ENCODE results near the gene PSMB3.

PSMB3 gene

DNA sequence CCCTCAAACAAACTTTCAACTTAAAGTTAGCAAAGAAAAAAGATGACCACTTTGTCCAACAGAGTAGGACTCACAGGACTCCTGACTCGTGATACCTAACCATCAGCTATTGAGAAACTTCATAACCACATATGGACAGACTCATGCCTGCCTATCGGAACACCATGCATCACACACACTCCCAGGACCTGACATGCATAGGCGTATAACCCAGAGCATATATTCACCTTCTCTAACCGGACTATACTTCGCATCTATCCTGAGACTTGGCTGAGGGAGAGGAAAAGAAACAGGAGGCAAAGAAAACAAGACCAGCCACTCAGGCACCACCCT is 44.6 kb downstream of the PSMB3 start:
- peaks cover 20% of the 10 kb centered on the region; the same call in 1 of the 2 replicates for H3K4me1 ChIP-seq (ENCODE audit: low read length)
- H4K20me1 ChIP-seq (ENCODE audit: insufficient read depth, low read length) = no peaks in the 10 kb centered on the region
- no peak for DNase-seq
- H3K4me2 ChIP-seq (ENCODE audit: low read depth, low read length) = 0 out of 2 replicates have a peak overlapping the region, but pooled peaks have one; percentile 95
- H3K79me2 ChIP-seq (ENCODE audit: low read length) = peaks cover 58% of the 10 kb centered on the region
- no peaks in the 10 kb centered on the region for H3K9me2 ChIP-seq (replicated peaks; ENCODE audit: insufficient read depth, low read length)
- H3K4me3 ChIP-seq (ENCODE audit: low read length) = no peak overlapping the region
- no peaks in the 10 kb centered on the region for H3K9me3 ChIP-seq (replicated peaks; ENCODE audit: insufficient read depth, low read length)
- peaks cover 4% of the 10 kb centered on the region; the same call in 1 of the 2 replicates for H3K36me3 ChIP-seq (replicated peaks; ENCODE audit: insufficient read depth, low read length)
- H2AFZ ChIP-seq (ENCODE audit: low read length) = no peak overlapping the region
- peaks cover 18% of the 10 kb centered on the region for H3F3A ChIP-seq (ENCODE audit: insufficient read depth, low read length)
- TF ChIP-seq, protein P1, sequence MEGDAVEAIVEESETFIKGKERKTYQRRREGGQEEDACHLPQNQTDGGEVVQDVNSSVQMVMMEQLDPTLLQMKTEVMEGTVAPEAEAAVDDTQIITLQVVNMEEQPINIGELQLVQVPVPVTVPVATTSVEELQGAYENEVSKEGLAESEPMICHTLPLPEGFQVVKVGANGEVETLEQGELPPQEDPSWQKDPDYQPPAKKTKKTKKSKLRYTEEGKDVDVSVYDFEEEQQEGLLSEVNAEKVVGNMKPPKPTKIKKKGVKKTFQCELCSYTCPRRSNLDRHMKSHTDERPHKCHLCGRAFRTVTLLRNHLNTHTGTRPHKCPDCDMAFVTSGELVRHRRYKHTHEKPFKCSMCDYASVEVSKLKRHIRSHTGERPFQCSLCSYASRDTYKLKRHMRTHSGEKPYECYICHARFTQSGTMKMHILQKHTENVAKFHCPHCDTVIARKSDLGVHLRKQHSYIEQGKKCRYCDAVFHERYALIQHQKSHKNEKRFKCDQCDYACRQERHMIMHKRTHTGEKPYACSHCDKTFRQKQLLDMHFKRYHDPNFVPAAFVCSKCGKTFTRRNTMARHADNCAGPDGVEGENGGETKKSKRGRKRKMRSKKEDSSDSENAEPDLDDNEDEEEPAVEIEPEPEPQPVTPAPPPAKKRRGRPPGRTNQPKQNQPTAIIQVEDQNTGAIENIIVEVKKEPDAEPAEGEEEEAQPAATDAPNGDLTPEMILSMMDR (IDR thresholded peaks at IDR 0.05; ENCODE audit: low read length) = no peak
- TF ChIP-seq EZH2 (optimal IDR thresholded peaks at IDR 0.05; ENCODE audit: low read depth, low read length) (no peak), EZH2phosphoT487 (IDR thresholded peaks at IDR 0.05; ENCODE audit: low read length) (no peak)
- H3K9ac ChIP-seq (ENCODE audit: low read length) = no peak overlapping the region
- H3K27ac ChIP-seq (ENCODE audit: low read length) = no peak overlapping the region
- no peaks in the 10 kb centered on the region for H3K27me3 ChIP-seq (replicated peaks; ENCODE audit: insufficient read depth, low read length)

DNA sequence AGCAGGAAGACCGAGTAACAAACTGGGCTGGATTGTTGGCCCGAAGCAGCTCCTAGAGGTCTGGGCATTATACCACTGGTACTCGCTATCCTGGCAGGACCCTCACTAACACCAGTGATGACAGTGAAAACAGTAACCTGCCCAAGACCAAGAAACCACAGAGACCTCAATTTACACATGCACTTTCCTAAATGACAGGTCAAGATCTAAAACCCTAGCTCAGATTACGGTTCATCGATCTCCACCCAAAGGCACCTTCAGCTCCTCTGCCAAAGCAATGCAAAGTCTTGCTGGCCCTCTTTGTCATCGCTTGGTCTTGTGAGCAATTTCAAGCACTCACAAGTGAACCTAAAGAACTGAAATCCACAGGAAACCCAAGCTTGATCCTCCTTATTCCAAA is 45.3 kb downstream of the PSMB3 start:
- no peaks in the 10 kb centered on the region for H3K27me3 ChIP-seq (replicated peaks; ENCODE audit: insufficient read depth, low read length)
- no peaks in the 10 kb centered on the region for H3K9me3 ChIP-seq (replicated peaks; ENCODE audit: insufficient read depth, low read length)
- peak overlapping the region; percentile 89 for H3K4me3 ChIP-seq (ENCODE audit: low read length)
- no peak overlapping the region for H3K27ac ChIP-seq (ENCODE audit: low read length)
- H2AFZ ChIP-seq (ENCODE audit: low read length) = no peak overlapping the region
- H3K36me3 ChIP-seq (replicated peaks; ENCODE audit: insufficient read depth, low read length) = peaks cover 4% of the 10 kb centered on the region; the same call in 1 of the 2 replicates
- peak overlapping the region; percentile 95 for H3K4me2 ChIP-seq (ENCODE audit: low read depth, low read length)
- peaks cover 18% of the 10 kb centered on the region for H3F3A ChIP-seq (ENCODE audit: insufficient read depth, low read length)
- peaks cover 20% of the 10 kb centered on the region; the same call in 1 of the 2 replicates for H3K4me1 ChIP-seq (ENCODE audit: low read length)
- TF ChIP-seq EZH2 (optimal IDR thresholded peaks at IDR 0.05; ENCODE audit: low read depth, low read length) = no peak
- TF ChIP-seq, protein P1 (IDR thresholded peaks at IDR 0.05; ENCODE audit: low read length) = no peak
- TF ChIP-seq EZH2phosphoT487 (IDR thresholded peaks at IDR 0.05; ENCODE audit: low read length) = no peak
- peaks cover 53% of the 10 kb centered on the region for H3K79me2 ChIP-seq (ENCODE audit: low read length)
- DNase-seq = no peak
- H3K9ac ChIP-seq (ENCODE audit: low read length) = peak overlapping the region; percentile 76; the same call in 1 of the 2 replicates
- no peaks in the 10 kb centered on the region for H4K20me1 ChIP-seq (ENCODE audit: insufficient read depth, low read length)
- no peaks in the 10 kb centered on the region for H3K9me2 ChIP-seq (replicated peaks; ENCODE audit: insufficient read depth, low read length)

DNA sequence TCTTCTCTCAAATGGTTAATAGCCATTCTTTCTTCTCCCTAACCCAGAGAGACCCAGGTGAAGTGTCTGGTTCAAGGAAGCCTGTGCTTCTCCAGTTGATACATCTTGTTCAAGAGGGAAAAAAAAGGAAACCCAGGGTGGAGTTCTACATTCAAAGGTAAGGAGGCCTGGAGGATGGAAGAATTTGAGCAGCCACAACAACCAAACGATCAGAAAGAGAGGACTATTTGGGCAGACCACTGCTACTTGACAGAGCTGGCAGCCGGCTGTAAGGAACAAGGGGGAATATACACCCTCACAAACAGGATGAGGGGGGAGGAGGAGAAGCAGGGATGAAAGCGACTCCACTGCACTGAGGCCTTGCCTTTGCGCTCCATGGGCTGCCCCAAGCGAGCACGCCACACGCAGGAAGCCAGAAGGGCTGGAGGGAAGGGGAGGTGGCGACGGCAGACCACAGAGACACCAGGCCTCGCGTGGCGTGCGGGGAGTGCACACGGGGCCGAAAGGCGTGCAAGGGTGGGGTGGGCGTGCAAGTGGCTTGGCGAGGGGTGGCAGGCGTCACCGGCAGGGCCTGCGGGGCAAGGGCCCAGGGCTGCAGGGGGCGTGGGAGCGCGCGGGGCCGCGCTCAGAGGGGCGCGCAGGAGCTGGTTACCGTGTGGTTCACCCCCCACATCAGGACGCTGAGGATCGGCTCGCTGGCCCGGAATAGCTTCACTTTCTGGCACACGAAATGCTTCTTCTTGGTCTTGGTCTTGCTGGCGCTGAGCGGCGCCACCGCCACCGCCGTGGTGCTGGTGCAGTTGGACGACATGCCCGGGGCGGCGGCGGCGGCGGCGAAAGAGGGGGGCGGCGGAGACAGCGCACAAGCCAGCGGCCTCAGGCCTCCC is 46.3 kb downstream of the PSMB3 start:
- Histone ChIP-seq H3K9me2 (replicated peaks; ENCODE audit: insufficient read depth, low read length) (no peaks in the 10 kb centered on the region), H2AFZ (ENCODE audit: low read length) (peak overlapping the region; percentile 85), H3K4me2 (ENCODE audit: low read depth, low read length) (peak overlapping the region; percentile 95), H3K27ac (ENCODE audit: low read length) (peak overlapping the region; percentile 59; the same call in 1 of the 2 replicates), H3K79me2 (ENCODE audit: low read length) (peaks cover 46% of the 10 kb centered on the region), H4K20me1 (ENCODE audit: insufficient read depth, low read length) (no peaks in the 10 kb centered on the region), H3K9me3 (replicated peaks; ENCODE audit: insufficient read depth, low read length) (no peaks in the 10 kb centered on the region), H3K36me3 (replicated peaks; ENCODE audit: insufficient read depth, low read length) (peaks cover 4% of the 10 kb centered on the region; the same call in 1 of the 2 replicates), H3F3A (ENCODE audit: insufficient read depth, low read length) (peaks cover 18% of the 10 kb centered on the region), H3K27me3 (replicated peaks; ENCODE audit: insufficient read depth, low read length) (no peaks in the 10 kb centered on the region), H3K4me3 (ENCODE audit: low read length) (peak overlapping the region; percentile 89), H3K4me1 (ENCODE audit: low read length) (peaks cover 20% of the 10 kb centered on the region; the same call in 1 of the 2 replicates), H3K9ac (ENCODE audit: low read length) (peak overlapping the region; percentile 76)
- DNase-seq = peak; percentile 36
- TF ChIP-seq EZH2phosphoT487 (IDR thresholded peaks at IDR 0.05; ENCODE audit: low read length) = no peak
- TF ChIP-seq, protein P1 (IDR thresholded peaks at IDR 0.05; ENCODE audit: low read length) = no peak
- TF ChIP-seq EZH2 (optimal IDR thresholded peaks at IDR 0.05; ENCODE audit: low read depth, low read length) = no peak
